22Rv1 (cell line): ENCODE data around the gene ZFYVE28.

Source experiments
- H3K27ac ChIP-seq: fragments of 450-650 bp; 2 replicates; pipeline ENCODE4 v1.5.1; 2017
- ZFX ChIP-seq: fragments of 450-650 bp; IDR thresholded peaks from 2 replicates; pipeline ENCODE4 v1.6.1; 2017; ENCODE audit warnings: antibody characterized with exemption, borderline replicate concordance
- TF ChIP-seq, protein P1 (sequence below): fragments of 450-650 bp; IDR thresholded peaks from 2 replicates; pipeline ENCODE4 v1.5.1; 2017; ENCODE audit warnings: mild to moderate bottlenecking

ZFYVE28 gene

DNA sequence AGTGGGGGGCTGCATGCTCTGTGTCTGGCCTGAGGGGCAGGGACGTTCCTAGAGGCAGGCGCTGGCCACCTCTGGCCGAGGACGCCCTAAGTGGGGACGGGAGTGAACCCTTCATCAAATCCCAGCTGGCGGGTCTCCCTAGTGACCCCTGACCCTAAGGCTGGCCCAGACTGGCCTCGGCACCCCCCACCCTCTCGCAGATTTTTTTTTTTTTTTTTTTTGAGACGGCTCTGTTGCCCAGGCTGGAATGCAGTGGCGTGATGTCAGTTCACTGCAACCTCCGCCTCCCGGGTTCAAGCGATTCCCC, 155.5 kb downstream of the ZFYVE28 start:
- H3K27ac ChIP-seq = no peak overlapping the region
- TF ChIP-seq, protein P1, sequence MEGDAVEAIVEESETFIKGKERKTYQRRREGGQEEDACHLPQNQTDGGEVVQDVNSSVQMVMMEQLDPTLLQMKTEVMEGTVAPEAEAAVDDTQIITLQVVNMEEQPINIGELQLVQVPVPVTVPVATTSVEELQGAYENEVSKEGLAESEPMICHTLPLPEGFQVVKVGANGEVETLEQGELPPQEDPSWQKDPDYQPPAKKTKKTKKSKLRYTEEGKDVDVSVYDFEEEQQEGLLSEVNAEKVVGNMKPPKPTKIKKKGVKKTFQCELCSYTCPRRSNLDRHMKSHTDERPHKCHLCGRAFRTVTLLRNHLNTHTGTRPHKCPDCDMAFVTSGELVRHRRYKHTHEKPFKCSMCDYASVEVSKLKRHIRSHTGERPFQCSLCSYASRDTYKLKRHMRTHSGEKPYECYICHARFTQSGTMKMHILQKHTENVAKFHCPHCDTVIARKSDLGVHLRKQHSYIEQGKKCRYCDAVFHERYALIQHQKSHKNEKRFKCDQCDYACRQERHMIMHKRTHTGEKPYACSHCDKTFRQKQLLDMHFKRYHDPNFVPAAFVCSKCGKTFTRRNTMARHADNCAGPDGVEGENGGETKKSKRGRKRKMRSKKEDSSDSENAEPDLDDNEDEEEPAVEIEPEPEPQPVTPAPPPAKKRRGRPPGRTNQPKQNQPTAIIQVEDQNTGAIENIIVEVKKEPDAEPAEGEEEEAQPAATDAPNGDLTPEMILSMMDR = no peak
- no peak for TF ChIP-seq ZFX

DNA sequence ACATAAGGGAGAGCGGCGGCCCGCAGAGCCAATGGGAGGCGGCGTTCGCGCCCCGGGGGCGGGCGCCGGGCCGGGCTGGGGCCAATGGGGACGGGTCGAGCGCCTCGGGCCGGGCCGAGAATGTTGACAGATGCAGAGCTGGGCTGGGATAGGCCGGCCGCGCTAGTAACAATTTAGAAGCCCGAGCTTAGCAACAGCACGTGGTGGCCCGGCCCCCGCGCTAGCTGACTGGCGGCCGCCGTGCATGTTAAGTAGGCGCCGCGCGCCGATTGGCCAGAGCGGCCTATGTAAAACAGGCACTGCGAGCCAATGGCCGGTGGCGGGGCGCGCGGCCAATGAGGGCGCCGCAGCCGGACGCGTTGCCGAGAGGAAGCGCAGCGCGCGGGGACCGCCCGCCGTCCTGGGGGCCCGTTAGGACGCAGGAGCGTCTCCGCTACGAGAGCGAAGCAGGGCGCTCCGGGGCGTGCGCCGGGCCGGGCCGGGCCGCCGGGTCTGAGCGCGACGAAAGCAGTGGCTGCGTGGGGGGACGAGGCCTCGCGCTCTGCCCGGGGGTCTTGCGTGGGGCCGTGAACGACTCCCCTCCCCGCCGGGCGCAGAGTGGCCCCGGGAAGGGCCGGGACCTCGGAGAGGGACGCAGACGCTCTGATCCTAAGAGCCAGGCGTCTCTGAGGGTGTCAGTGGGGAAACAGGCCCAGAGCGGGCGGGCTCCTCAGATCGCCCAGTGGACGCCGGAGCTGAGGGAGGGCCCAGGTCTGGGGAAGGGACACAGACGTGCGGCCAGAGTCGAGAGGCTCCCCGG, 156.1 kb downstream of the ZFYVE28 start:
- TF ChIP-seq, protein P1 = no peak
- TF ChIP-seq ZFX = no peak
- H3K27ac ChIP-seq = peak overlapping the region; percentile 74

DNA sequence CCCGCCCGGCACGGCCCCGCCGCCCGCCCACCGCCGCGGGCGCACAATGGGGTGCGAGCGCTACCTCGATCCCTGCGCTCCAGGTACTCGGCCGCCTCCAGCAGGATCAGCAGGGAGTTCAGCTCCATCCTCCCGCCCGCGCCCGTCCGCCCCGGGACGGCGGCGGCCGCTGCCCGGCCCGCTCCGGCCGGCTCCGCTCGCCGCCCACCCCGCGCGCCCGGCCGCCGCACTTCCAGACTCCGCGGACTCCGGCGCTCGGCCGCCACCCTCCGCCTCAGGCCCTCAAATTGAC, 156.6 kb downstream of the ZFYVE28 start, which contains the start of gene MXD4:
Gene MXD4, minus strand, starts transcription at position 257 of the 292 bp plus-strand sequence. Its CDS starts 129 bp downstream, at position 128.
- H3K27ac ChIP-seq = peak within 1 kb of the TSS; percentile 74

DNA sequence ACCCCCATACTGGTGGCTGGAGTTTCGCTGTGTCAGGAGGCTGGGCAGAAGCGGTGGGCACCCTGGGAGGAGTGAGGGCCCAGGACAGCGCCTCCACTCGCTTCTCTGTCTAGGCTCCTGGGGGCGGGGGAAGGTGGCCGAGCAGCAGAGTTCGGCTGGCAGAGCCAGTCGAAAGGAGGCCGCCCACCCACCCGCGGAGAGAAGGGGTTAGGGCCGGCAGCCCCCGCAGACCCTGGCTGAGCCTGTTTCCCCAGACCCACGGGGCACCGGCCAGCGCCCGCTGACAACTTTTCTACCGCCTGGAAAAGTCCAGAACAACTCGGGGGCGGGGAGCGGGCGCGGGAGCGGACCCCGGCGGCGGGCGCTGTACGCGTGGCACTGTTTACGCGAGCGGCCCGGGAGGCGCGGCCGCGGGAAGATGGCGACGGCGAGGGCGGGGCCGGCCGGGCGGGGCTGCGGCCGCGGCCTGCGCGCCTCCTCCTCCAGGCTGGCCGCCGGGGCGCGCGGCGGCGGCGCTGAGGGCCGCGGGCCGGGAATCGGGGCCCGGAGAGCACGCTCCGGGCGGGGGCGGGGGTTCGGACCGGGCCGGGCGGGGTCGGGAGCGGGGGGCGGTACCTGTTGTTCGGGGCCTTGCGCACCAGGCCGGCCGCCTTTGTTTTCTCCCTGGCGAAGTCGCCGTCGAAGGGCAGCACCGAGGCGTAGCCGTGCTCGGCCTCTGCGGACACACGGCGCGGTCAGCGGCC, 157.2 kb downstream of the ZFYVE28 start:
- TF ChIP-seq, protein P1 = no peak
- TF ChIP-seq ZFX = no peak
- peak overlapping the region; percentile 74 for H3K27ac ChIP-seq

More for the DNA sequence above, 156.6 kb downstream of the ZFYVE28 start, which contains the start of gene MXD4:
- TF ChIP-seq, protein P1 = no peak
- no peak for TF ChIP-seq ZFX

DNA sequence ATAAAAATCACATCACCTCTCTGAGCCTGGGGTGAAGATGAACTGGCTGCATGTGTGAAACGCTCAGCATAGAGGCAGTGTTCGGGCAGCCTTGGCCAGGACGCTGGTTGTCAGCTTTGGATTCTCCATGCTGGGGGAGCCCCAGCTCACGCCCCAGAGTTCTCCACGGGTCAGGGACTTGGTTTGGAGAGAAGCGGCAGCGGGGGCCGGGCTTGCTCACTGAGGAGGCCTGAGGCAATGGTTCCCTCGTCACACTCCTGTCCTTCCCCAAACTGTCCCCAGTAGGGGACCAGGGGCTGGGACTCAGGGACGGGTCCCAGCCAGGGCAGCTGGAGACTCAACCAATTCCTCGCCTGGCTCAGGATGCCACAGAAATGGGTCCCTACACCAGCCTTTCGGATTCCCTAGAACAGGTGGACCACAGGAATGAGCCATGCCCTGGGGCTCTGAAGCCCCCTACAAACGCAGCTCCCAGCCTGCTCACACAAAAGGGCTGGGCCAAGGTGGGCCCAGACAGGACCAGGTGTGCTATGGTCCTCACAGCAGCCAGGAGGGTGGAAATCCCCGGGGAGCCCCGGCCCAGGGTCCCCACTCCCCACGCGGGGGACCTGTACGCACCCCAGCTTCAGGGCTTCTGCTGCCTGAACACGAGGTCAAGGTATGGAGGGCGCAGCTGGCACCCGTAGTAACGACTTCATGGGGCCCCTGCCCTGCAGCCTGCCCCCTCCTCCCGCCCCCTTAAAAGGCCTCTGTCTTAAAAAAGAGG, 157.9 kb downstream of the ZFYVE28 start:
- TF ChIP-seq ZFX = no peak
- TF ChIP-seq, protein P1 = no peak
- H3K27ac ChIP-seq = no peak overlapping the region

DNA sequence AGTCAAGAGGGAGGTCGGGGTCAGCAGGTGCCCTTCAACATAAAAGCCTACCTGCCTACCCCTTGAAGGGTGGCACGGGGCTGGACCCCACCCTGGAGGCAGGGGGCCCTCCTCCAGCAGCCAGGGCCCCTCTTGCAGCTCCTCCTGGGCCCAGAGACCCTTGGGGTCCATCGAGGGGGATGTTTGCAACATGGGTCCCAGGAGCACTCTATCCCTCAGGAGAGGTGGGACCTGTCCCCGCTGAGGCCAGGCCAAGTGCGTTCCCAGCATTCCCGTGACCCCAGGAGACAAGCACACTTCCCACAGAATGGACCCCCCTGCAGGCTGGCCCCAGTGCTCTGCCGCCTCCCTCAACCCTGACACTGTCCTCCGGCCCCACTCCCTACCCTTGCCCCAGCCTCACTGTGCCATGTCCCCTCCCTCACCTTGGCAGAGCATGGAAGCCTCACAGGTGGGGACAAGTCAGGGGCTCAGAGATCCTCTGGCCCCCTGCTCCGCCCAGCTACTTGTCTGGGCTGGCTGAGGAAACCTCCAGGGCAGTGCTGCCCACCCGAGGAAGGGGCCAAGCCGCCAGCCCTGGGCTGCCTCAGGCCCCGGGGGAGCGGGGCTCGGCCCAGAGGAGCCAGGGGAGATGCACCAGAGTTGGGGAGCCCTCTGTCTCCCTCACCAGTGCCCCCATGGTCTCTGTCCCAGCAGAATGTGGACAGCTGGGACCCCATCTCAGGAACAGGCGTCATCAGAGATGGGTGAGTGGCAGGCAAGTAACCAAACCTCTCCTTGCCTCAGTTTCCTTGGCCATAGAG, 158.7 kb downstream of the ZFYVE28 start:
- no peak for TF ChIP-seq ZFX
- TF ChIP-seq, protein P1 = no peak
- H3K27ac ChIP-seq = no peak overlapping the region
